GM18951 (cell line): ENCODE results near the gene ARMC6.
"Not testable (repeated sequence)": the region's sequence is repeated elsewhere in the genome, so short reads cannot be mapped to it uniquely, and the experiment has no call there.

ENCODE experiments used
- POLR2A ChIP-seq: IDR thresholded peaks from 4 replicates; pipeline ENCODE4 v1.6.1; 2011; ENCODE audit warnings: mild to moderate bottlenecking; ENCODE audit not compliant: insufficient read length, insufficient read depth; ENCODE audit errors: extremely low read depth
- in situ Hi-C: fragments of 300-500 bp; cut with MboI; formaldehyde crosslinking; loops from one replicate; pipeline ENCODE4 v1.12.0; 2022; ENCODE audit warnings: low sequenced_read_pairs, mixed read lengths, inconsistent platforms; ENCODE audit not compliant: unreplicated experiment

The ARMC6 gene

GRCh38 chr19:19105365-19106055 is 72.1 kb downstream of the ARMC6 start:
- no peak for TF ChIP-seq POLR2A
- in situ Hi-C loops: no loop called here

GRCh38 chr19:19106056-19106551 is 72.7 kb downstream of the ARMC6 start:
- TF ChIP-seq POLR2A: no peak
- in situ Hi-C loops: no loop called here

- in situ Hi-C loops: not testable (repeated sequence)
Observed at GRCh38 chr19:19106938-19107337, 73.5 kb downstream of the ARMC6 start.

DNA sequence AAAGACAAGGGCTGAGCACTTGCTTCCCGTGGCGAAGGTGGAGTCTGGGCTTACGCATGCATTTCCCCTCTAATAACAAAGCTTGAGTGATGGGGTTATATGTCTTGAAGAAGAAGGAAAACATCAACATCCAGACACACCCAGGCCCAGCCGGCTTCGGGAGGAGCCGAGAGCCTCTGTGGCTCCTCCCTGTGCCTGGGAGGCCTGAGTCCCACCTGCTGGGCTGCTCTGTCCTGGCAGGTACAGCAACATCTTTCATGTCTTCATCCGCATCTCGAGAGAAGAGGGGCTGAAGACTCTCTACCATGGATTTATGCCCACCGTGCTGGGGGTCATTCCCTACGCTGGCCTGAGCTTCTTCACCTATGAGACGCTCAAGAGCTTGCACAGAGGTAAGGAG is 74.3 kb downstream of the ARMC6 start:
- in situ Hi-C loops: no loop called here
- no peak for TF ChIP-seq POLR2A
